CD1c-positive myeloid dendritic cell (primary cell): ENCODE data around the gene VWC2L.

Experiments
- DNase-seq: peaks from one replicate; pipeline ENCODE4 v3.0.0-alpha.2; 2016; ENCODE audit errors: extremely low spot score

VWC2L gene

DNA sequence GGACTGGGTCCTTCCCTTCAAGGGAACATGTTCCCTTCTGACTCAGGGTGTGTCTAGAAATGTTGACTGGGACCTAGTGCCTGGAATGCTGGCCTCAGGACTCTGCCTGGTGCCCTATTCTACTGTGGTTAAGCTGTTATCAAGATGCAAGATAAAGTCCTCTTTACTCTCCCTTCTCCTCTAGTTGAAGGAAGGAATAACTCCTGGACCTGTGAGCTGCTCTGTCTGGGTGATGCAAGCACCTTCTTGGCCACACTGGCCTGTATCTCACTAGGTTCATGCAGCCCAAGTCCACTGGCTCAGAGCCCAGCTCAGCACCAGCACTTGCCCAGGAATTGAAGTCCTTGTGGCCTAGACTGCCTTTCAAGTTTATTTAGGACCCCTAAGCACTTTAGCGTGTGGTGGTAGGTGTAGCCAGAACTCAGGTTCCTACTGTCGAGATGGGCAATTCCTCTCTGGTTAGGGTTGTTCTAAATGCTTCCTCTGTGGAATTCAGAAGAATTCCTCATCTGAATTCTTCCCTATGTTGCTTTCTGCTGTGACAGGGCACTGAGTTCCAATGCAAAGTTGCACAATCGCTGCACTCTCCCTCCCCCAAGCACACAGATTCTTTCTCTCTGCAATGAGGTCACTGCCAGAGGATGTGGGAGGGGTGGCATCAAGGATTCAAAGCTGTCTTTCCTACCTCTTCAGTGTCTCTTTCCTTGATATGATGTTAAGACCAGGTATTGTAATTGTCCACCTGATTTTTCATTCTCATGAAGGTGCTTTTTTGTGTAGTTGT, 54.7 kb downstream of the VWC2L start:
- no peak for DNase-seq

DNA sequence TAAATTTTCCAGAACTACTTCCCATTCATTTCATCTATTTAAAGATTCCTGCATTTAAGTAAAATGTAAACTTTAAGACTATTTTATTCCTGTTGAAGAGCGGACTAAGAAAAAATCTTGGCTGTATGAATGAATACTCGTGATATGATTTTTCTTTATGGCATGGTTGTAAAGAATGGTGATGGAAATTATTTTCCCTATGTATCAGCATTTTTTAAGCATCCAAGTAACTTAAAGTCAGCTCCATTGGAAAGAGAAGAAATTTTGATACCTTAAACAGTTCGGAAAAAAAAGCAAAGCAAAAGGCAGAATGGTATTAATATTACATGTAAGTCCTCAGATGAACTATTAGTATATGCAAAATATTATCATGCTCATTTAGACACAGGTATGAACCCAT, 58.9 kb downstream of the VWC2L start:
- DNase-seq = no peak

DNA sequence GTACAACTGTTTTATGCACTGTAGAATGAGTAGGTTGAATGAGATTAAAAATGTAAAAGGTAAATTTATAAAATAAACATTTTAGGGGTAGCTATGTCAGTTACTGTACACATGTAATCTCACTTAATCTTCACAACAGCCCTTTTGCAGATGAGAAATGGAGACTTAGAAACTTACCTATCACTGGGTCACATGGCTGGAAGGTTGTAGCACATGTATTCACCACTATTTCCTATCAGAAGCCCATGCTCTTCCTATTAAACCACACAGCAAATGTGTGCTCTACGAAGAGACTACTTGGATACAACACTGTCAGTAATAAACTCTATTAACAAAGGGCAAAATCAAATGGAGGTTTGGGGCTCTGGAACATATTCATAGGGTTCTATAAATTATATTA, 60.5 kb downstream of the VWC2L start:
- no peak for DNase-seq

DNA sequence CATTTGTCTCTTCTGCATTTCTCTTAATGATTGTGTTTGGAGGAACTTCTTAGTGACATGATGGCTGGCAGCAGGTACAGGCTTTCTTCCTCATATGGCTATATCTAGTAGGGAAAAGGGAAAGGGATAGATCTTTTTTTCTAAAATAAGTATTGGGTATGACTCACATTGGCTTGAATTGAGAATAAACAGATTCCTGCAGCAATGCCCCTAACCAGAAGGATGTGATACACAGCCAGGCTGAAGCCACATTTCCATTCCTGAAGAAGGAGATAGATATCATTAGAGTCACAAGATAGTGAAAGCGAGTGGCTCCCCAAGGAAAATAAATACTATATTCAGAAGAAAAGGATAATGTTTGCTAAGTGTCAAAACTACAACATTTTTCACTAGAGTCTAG, 61.1 kb downstream of the VWC2L start:
- DNase-seq = no peak

DNA sequence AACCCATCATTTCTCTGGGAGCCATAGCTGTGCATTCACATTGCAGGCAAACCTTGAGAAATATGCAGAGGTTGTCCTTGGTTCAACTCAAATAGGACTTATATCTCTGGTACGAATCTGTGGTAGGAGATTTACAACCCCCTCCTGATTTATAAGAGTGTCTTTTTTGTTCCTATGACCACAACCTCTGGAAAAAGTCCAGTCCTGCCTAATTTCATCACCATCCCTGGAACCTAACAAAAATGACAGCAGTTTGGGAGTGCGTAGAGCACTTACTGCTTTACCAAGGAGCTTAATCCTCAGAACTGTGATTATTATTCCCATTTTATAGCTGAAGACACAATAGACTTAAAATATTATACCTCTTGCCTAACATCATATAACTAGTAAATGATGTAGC, 66.5 kb downstream of the VWC2L start:
- no peak for DNase-seq

DNA sequence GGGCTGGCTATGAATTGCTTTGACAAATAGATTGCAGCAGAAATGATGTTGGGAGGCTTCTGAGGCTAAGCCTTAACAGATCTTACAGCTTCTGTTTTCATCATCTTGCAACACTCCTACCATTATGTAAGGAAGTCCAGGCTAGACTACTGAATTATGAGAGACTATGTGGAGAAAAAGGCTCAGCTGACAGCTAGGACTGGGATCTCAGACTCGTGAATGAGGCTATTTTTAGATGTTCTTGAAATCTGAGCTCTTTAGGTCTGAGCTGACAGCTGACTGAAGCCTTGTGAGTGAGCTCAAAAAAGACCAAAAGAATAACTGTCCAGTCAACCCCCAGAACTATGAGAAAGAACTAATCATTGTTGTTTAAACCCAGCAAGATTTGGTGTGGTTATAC, 70.3 kb downstream of the VWC2L start:
- DNase-seq = no peak

DNA sequence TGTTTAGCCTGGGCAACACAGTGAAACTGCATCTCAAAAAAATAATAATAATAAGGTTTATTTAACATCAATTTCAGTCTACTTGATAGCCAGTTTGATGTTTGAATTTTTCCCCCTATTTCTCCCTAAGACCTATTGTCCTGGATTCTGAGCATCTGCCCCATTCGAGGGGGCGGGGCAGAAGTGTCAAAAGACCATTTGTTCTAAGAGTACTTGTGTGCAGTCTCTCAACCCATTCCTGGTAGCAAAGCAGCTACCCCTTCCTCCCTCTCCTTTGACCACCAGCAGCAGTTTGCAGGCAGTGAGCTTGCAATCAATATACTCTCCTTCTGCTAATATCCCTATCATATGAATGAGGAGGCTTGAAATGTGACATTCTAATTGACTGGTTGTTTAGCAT, 71.9 kb downstream of the VWC2L start:
- no peak for DNase-seq

DNA sequence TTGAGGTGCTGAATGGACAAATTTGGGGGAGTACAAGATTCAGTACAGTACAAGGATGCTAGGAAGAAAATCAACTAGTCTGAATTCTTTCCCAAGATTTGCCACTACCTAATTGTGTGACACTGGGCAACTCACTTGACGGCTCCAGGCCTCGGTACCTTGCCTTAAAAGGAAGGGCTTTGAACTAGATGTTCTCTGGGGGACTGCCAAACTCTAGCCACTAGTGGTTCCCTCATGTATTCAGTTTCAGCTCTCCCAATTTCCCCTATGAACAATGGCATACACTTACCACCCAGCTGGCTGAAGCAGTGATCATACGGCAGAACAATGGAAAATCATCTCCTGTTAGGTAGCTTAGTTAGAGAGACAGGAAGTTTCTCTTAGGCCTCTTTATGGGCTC, 73.4 kb downstream of the VWC2L start:
- no peak for DNase-seq

DNA sequence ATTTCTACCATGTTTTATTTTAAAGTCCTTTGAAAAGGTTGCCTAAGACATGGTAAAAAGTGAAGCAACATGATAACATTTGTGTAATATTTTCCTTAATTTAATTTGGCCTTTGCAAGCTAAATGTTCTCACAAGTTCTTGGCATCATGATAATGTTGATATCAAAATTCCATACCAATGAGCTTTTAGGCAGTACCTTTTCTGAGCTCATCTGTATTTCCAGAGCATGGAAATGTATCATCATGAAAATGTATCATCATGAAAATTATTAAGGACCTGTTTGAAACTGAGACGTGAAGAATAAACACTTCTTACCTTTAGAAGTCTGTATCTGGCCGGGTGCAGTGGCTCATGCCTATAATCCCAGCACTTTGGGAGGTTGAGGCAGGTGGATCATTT, 73.8 kb downstream of the VWC2L start:
- no peak for DNase-seq

DNA sequence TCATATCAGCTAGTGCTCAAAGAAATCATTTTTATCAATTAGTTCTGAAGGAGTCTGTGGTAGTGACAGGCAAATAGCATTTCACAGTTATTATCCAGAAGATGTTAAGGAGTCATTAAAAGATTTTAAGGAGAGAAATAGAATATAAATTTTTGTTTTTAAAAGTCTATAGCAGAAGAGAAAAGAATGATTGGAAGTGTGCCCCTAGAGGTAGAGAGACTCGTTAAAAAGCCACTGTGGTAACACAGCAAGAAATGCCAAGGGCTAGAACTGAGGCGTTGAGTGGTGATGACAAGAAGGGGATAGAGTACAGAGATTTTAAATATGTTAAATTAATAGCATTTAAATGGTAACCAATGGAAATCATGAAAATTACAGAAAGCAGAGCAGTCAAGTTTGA, 78.3 kb downstream of the VWC2L start:
- no peak for DNase-seq

DNA sequence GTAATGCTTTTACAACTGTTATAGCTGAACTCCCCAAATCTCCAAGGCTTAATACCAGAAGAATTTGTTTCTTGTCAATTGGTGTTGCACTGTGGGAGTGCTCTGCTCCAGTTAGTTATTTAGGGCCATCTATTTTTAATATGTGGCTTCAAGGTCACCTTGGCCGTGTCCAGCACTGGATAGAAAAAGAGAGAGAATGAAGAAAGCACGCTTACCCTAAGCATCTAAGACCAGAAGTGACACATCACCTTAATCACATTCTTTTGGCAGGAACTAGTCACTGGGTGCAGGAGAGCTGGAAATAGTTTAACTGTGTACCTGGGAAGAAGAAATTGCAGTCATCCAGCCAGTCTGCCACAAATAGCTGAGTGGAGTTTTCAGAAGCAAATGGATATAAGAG, 78.8 kb downstream of the VWC2L start:
- no peak for DNase-seq

DNA sequence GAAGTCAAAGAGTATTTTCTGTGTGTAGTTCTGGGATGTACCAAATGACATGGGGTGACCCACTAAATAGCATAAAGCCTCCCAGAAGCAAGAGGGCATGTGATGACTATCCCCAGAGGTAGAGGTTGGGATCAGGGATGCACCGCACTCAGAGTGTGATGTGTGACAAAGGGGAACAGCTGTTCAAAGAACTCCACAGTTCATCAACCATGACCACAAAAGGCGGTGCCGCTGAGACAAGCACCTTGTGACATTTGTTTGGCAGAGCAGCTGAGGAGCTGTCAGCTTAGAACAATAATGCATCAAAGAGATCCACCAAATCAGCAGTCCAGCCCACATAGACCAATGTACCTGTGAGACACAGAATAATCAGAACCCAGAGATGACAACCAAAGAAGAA, 81.3 kb downstream of the VWC2L start:
- DNase-seq = no peak

DNA sequence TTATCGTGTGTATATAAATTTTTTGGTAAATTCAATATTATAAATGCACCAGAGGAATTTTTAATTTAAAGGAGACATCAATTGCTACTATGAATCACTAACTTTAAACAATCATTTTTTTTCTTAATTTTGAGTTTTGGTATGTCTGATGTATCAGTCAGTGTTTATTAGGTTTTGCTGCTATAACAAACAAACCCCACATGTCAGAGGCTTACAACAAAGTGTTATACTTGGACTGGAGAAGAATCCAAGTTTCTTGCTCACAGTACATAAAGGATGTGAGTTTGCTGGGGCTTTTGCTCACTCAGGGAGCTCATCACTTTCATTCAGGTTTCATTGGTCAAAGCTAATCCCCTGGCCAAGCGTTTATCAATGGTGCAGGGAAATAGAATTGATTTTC, 81.8 kb downstream of the VWC2L start:
- DNase-seq = no peak

DNA sequence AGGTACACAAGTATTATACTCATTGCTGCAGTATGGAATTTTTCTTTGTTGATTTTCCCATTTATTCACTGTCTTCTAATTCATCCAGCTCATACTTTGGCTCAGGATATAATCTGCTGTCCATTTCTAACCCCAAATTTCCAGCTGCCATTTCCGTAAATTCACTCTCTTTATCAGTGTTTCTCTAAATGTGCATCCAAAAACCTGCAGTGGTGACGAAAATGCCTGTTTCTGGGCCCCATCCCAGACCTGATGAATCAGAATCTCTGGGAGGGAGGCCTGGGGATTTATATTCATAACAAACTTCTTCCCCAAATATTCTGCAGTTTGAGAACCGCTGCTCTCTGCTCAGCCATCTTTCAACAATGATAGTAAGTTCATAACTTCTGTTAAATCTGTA, 86.6 kb downstream of the VWC2L start:
- DNase-seq = no peak

DNA sequence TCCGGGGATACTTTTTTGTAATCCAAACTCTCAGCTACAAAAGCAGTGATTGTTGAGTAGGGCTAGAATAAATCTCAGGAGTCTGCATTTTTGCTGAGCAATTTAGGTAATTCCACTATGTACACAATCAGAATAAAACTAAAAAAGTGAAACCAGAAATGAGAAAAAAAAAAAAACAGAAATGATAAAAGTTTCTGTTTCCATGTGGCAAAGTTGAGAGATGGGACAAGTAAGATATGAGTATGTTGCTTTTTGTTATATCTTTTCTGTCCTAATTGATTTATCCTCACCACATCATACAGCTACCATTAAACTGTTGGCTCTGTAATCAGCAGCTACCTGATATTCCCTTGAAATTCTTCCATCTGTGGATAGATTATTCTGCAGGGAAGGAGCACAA, 92.7 kb downstream of the VWC2L start:
- no peak for DNase-seq

DNA sequence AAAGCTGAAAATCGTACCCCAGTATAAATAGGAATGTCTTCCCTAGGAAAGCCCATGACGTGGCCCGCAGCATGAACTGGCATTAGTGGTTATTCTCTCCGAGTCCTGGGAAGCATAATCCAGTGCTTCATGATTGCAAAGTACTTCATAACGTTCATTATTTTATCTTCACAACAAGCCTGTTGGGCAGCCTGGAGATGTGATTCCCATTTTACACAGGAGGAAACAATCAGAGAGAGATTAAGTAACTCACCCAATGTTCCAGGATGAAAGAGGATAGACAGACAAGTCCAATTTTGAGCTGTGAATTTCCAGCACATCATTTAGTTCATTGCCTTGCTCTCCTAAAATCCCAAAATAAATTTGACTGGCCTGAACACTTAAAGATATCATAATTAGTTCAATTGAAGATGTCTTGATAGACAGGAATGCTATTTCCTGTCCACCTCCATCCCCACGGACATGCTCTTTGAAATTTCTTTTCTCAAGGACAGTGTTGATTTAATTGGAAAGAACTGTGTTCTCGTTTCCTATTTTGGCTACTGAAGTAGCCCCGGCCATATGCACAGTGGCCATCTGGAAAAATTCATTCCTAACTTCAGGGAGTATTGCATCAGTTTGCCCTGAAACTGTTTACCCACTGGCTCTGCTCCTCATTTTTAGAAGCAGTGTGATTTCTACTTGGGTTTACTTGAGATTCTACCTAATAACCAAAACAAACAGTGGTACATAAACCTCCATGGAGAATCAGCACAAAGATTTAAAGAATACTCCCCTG, 93.9 kb downstream of the VWC2L start:
- no peak for DNase-seq

DNA sequence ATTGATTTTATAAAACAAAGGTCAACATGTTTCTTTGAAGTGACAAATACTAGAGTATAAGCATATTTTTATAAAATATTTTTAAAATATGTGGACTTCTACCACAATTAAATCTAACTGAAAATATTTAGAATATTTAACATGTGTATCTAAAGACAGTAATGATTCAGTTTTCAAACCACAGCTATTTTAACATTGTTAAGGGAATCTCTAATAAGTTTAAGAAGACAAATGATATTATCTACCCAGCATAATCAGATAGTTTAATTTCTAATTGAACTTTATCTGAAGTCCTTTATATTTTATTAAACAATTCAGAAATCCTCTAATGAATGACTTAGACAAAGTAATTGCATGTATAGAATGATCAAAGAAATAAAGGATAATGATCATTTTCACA, 96.2 kb downstream of the VWC2L start:
- no peak for DNase-seq

DNA sequence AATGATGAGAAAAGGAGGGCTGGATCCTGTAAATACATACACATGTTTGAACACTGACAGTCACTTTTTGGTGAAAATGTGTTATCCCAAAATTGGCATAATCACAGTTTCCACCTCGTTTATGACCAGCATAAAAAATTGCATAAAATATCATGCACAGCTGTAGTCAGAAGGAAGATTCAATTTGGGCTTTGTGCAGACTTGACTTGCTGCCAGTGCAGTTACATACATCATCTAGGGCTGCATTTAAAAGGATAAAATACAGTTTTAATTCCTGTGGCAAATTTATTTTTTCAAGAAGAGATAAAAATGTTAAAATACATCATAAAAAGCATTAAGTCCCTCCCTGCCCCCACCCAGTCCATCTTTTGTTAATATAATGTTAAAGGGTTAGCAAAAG, 103.8 kb downstream of the VWC2L start:
- DNase-seq = no peak

DNA sequence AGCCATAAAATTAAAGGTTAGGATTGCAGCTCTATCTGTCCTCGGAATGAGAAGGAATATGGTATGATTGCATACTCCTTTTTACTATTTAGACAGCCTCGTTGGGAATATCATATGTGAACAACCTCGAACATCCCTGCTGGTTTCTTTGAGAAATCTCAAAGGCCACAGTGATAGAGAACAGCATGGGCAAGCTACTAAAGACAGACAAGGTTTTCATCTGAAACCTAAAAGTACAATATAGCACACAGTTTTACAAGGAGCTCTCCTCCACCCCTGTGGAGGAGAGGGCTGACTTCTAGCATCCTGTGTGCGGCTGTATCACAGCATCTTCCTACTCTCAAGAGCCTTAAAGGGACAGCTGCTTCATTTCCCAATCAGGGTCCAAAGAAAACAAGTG, 104.3 kb downstream of the VWC2L start:
- DNase-seq = no peak

DNA sequence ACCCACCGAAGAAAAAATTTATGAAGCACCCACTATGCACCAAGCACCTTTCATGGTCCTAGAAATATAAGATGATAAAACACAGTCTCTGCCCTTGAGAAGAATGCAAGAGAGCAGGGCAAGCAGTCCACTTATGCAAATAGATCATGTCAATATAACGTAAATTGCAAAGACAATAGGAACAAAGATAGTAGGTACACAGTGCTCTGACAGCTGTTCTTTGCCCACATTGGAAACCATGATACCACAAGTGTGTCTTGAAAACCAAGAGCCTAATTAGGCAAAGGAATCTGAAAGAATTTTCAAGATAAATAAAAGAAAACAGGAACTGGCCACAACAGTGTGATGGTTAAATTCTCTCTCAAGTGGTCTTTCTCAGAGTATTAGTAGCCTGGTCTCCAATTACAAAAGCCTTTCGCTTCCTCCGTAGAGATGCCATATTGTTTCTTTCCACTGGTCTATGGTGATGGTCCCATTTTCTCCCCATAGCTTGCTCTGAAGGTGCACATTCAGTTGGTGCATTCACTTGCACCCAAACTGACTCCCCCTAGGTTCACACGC, 108.5 kb downstream of the VWC2L start:
- DNase-seq = no peak

DNA sequence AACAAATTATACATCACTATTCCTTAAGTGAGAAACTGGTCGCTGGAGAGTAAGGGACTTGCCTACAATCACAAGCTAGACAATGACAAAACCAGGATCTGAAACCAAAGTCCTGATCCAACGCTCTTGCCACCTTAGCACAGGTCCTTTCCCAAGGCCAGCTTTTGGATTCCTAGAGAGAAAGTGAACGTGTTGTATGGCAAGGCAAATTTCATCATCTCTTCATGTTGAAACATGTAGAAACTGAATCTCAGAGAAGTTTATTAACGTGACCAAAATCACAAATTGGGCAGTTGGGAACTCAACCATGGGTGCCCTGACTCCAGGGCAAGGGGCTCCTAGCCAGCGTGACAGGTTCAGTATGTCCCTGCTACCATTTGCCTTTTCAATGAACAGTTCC, 118.2 kb downstream of the VWC2L start:
- no peak for DNase-seq

DNA sequence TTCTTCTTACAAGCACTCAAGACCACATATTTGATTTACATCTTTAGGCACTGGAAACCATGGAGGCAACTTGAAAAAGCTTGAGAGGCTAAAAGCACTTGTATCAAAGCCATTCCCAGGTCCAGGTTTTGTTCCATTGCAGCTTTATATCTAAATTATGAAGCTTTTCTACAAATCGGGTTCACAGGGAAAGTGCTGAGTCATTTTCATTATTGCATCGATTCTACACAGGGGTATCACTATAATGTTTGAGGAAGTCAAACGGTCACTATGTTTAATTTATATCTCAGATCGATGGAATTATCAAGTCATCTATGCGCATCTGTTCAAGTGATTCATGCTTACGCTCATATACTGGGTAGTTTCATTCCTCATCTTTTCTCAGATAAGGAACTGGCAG, 118.7 kb downstream of the VWC2L start:
- no peak for DNase-seq

DNA sequence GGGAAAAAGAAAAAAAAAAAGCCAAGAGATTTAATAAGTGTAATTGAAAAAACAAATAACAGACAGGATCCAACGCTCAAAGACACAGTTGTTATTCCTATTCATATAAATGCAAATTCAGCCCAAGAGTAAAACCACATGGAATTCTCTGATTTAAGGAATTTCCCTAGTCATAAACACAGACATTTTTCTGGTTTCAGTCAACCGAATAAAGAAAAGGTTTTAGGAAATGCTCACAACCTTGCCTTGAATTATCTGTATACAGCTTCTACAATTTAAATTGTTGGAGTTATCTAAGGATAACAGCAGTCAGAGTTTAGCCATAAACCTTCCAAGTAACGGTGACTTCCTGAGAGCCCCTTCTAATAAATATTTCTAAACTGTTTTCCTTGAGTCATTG, 122.7 kb downstream of the VWC2L start:
- DNase-seq = no peak
